ENCODE data around the gene ORC5. TPM values are rescaled to one million over a fixed set of nuclear protein-coding genes. Genes with fewer than 3 reads are reported as not detected.

The ORC5 gene
- polyA plus RNA-seq, 1 donor (not counting 4 experiments of a cell fraction or from before 2014, with no cell fraction given), result 17.9 TPM

GRCh38 chr7:104096683-104097082 lies 111.1 kb downstream of the ORC5 start:
- no peaks in the 10 kb centered on the region for H3K79me2 ChIP-seq (ENCODE audit: control insufficient read depth, insufficient read depth, low read length)
- H3K4me2 ChIP-seq (ENCODE audit: control insufficient read depth, extremely low read depth, insufficient read depth, low read depth, low read length), result no peak overlapping the region
- no peak for FAIRE-seq
- no peaks in the 10 kb centered on the region for H3K9me3 ChIP-seq (ENCODE audit: control insufficient read depth, low read depth, low read length)
- H2AFZ ChIP-seq (ENCODE audit: control insufficient read depth, low read length), result no peak overlapping the region
- no peak overlapping the region for H3K27ac ChIP-seq (ENCODE audit: control insufficient read depth, insufficient read depth, low read length)
- H3K9ac ChIP-seq (ENCODE audit: control insufficient read depth, extremely low read depth, insufficient read depth, low read length), result no peak overlapping the region
- H3K9me1 ChIP-seq (ENCODE audit: control insufficient read depth, extremely low read depth, insufficient read depth, low read length), result no peaks in the 10 kb centered on the region
- H3K4me1 ChIP-seq (ENCODE audit: control insufficient read depth, extremely low read depth, insufficient read depth, low read length), result no peaks in the 10 kb centered on the region
- no peaks in the 10 kb centered on the region for H4K20me1 ChIP-seq (ENCODE audit: control insufficient read depth, extremely low read depth, insufficient read depth, low read length)
- H3K36me3 ChIP-seq (ENCODE audit: control insufficient read depth in 2 of 2, extremely low read depth in 1 of 2, insufficient read depth in 2 of 2, low read length in 2 of 2), result no peaks in the 10 kb centered on the region
- H3K4me3 ChIP-seq (ENCODE audit: control insufficient read depth in 2 of 3, extremely low read depth in 1 of 3, insufficient read depth in 2 of 3, low read depth in 1 of 3, low read length in 3 of 3), result no peak overlapping the region
- TF ChIP-seq, protein P1, sequence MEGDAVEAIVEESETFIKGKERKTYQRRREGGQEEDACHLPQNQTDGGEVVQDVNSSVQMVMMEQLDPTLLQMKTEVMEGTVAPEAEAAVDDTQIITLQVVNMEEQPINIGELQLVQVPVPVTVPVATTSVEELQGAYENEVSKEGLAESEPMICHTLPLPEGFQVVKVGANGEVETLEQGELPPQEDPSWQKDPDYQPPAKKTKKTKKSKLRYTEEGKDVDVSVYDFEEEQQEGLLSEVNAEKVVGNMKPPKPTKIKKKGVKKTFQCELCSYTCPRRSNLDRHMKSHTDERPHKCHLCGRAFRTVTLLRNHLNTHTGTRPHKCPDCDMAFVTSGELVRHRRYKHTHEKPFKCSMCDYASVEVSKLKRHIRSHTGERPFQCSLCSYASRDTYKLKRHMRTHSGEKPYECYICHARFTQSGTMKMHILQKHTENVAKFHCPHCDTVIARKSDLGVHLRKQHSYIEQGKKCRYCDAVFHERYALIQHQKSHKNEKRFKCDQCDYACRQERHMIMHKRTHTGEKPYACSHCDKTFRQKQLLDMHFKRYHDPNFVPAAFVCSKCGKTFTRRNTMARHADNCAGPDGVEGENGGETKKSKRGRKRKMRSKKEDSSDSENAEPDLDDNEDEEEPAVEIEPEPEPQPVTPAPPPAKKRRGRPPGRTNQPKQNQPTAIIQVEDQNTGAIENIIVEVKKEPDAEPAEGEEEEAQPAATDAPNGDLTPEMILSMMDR (optimal IDR thresholded peaks at IDR 0.05 in 1 of 3, IDR thresholded peaks at IDR 0.05 in 1 of 3, conservative IDR thresholded peaks at IDR 0.05 in 1 of 3; ENCODE audit: extremely low read depth in 1 of 3, insufficient read depth in 2 of 3, low read length in 3 of 3), result peak in 1 of 3 experiments; percentile 41
- TF ChIP-seq EZH2 (IDR thresholded peaks at IDR 0.05; ENCODE audit: low read length), result no peak
- no peak for DNase-seq (ENCODE audit: low read depth, low spot score)
- H3K27me3 ChIP-seq (ENCODE audit: control insufficient read depth, extremely low read depth, insufficient read depth, low read length), result no peaks in the 10 kb centered on the region
- dilution Hi-C loops (cut with MboI; ENCODE audit: extremely low pct_ligation_motif_present, low sequenced_read_pairs), result no loop called here

GRCh38 chr7:104093127-104093526 lies 114.7 kb downstream of the ORC5 start:
- Histone ChIP-seq H3K27me3 (ENCODE audit: control insufficient read depth, extremely low read depth, insufficient read depth, low read length) (no peaks in the 10 kb centered on the region), H3K36me3 (ENCODE audit: control insufficient read depth in 2 of 2, extremely low read depth in 1 of 2, insufficient read depth in 2 of 2, low read length in 2 of 2) (no peaks in the 10 kb centered on the region), H3K9me3 (ENCODE audit: control insufficient read depth, low read depth, low read length) (no peaks in the 10 kb centered on the region), H3K79me2 (ENCODE audit: control insufficient read depth, insufficient read depth, low read length) (no peaks in the 10 kb centered on the region), H3K4me2 (ENCODE audit: control insufficient read depth, extremely low read depth, insufficient read depth, low read depth, low read length) (no peak overlapping the region), H3K4me1 (ENCODE audit: control insufficient read depth, extremely low read depth, insufficient read depth, low read length) (no peaks in the 10 kb centered on the region), H3K9ac (ENCODE audit: control insufficient read depth, extremely low read depth, insufficient read depth, low read length) (no peak overlapping the region), H3K9me1 (ENCODE audit: control insufficient read depth, extremely low read depth, insufficient read depth, low read length) (no peaks in the 10 kb centered on the region), H2AFZ (ENCODE audit: control insufficient read depth, low read length) (no peak overlapping the region), H3K27ac (ENCODE audit: control insufficient read depth, insufficient read depth, low read length) (no peak overlapping the region), H3K4me3 (ENCODE audit: control insufficient read depth in 2 of 3, extremely low read depth in 1 of 3, insufficient read depth in 2 of 3, low read depth in 1 of 3, low read length in 3 of 3) (no peak overlapping the region), H4K20me1 (ENCODE audit: control insufficient read depth, extremely low read depth, insufficient read depth, low read length) (no peaks in the 10 kb centered on the region)
- dilution Hi-C loops (cut with MboI; ENCODE audit: extremely low pct_ligation_motif_present, low sequenced_read_pairs), result no loop called here
- DNase-seq (ENCODE audit: low read depth, low spot score), result no peak
- TF ChIP-seq, protein P1 (optimal IDR thresholded peaks at IDR 0.05 in 1 of 3, IDR thresholded peaks at IDR 0.05 in 1 of 3, conservative IDR thresholded peaks at IDR 0.05 in 1 of 3; ENCODE audit: extremely low read depth in 1 of 3, insufficient read depth in 2 of 3, low read length in 3 of 3), result no peak
- no peak for TF ChIP-seq EZH2 (IDR thresholded peaks at IDR 0.05; ENCODE audit: low read length)
- no peak for FAIRE-seq

Measured in keratinocyte (primary cell).